Measurements from ENCODE around the gene PLA2G2F.
A peak's percentile ranks its signal among the peaks of the same experiment; 100 is the strongest.

PLA2G2F gene

GRCh38 chr1:20174937-20175666, 36.0 kb downstream of the PLA2G2F start:
- DNase-seq: no peak

GRCh38 chr1:20178634-20179370, 39.7 kb downstream of the PLA2G2F start:
- DNase-seq: no peak

GRCh38 chr1:20179371-20180128, 40.4 kb downstream of the PLA2G2F start:
- DNase-seq: no peak

- no peak for DNase-seq
These were observed 41.2 kb downstream of the PLA2G2F start for GRCh38 chr1:20180129-20180843.

- no peak for DNase-seq
These were observed 41.7 kb downstream of the PLA2G2F start for GRCh38 chr1:20180844-20181207.

GRCh38 chr1:20182415-20182814, 43.3 kb downstream of the PLA2G2F start:
- DNase-seq: no peak

- no peak for DNase-seq
These were observed 43.9 kb downstream of the PLA2G2F start for GRCh38 chr1:20183035-20183434.

- DNase-seq: no peak
These were observed 44.6 kb downstream of the PLA2G2F start for GRCh38 chr1:20183616-20184271.

GRCh38 chr1:20184481-20184900, 45.4 kb downstream of the PLA2G2F start:
- DNase-seq: no peak

GRCh38 chr1:20184997-20185833, 46.1 kb downstream of the PLA2G2F start:
- peak; percentile 28 for DNase-seq

- peak; percentile 18 for DNase-seq
These were observed 47.0 kb downstream of the PLA2G2F start, which contains the start of the genes PLA2G2C and UBXN10 for GRCh38 chr1:20185834-20186782. TSS of gene PLA2G2C (minus strand) at chr1:20186518. CDS start at chr1:20177363, 9,155 bp downstream. TSS of gene UBXN10 (plus strand) at chr1:20186096. CDS start at chr1:20190562, 4,466 bp downstream.

GRCh38 chr1:20187103-20187812, 48.1 kb downstream of the PLA2G2F start:
- no peak for DNase-seq

GRCh38 chr1:20187813-20188454, 48.8 kb downstream of the PLA2G2F start:
- no peak for DNase-seq

- DNase-seq: no peak
These were observed 49.3 kb downstream of the PLA2G2F start for GRCh38 chr1:20188455-20188817.

- no peak for DNase-seq
These were observed 50.5 kb downstream of the PLA2G2F start for GRCh38 chr1:20189664-20190063.

- no peak for DNase-seq
These were observed 51.4 kb downstream of the PLA2G2F start for GRCh38 chr1:20190256-20191160.

GRCh38 chr1:20191266-20191825, 52.2 kb downstream of the PLA2G2F start:
- no peak for DNase-seq
